GM23338 (cell line): Measurements from ENCODE around the gene PNPLA7. TPM values are rescaled to one million over a fixed set of nuclear protein-coding genes. Genes with fewer than 3 reads are reported as not detected.

ENCODE experiments used
- ATAC-seq: fragments of 200-7000 bp; cut with Tn5 transposase; 3 replicates; pipeline ENCODE4 v1.9.1; 2020
- DNase-seq: peaks from one replicate; pipeline ENCODE4 v3.0.0-alpha.2; 2015; ENCODE audit warnings: low spot score
- H2AFZ ChIP-seq: fragments of 200-600 bp; sonication (generic); 2 replicates; pipeline ENCODE4 v1.8.0; 2016; ENCODE audit warnings: antibody characterized with exemption, mild to moderate bottlenecking, moderate library complexity
- H3F3A ChIP-seq: fragments of 200-600 bp; sonication (generic); replicated peaks from 2 replicates; pipeline ENCODE4 v1.8.0; 2017; ENCODE audit warnings: antibody characterized with exemption, mixed run types, low read depth
- H3K27ac ChIP-seq: fragments of 200-600 bp; sonication (generic); 2 replicates; pipeline ENCODE4 v1.6.1; 2016; ENCODE audit warnings: low read depth
- H3K27me3 ChIP-seq: fragments of 200-600 bp; sonication (generic); 2 replicates; pipeline ENCODE4 v1.8.0; 2016; ENCODE audit warnings: mild to moderate bottlenecking, mixed run types, moderate library complexity; ENCODE audit not compliant: insufficient read depth
- H3K36me3 ChIP-seq: fragments of 200-600 bp; sonication (generic); 2 replicates; pipeline ENCODE4 v1.8.0; 2016; ENCODE audit warnings: mild to moderate bottlenecking; ENCODE audit not compliant: insufficient read depth
- H3K4me1 ChIP-seq: fragments of 200-600 bp; sonication (generic); 2 replicates; pipeline ENCODE4 v1.8.0; 2016; ENCODE audit warnings: mild to moderate bottlenecking, moderate library complexity; ENCODE audit not compliant: insufficient read depth
- H3K4me2 ChIP-seq: fragments of 200-600 bp; sonication (generic); 2 replicates; pipeline ENCODE4 v1.7.1; 2017; ENCODE audit warnings: mixed run types
- H3K4me3 ChIP-seq: fragments of 200-600 bp; sonication (generic); 2 replicates; pipeline ENCODE4 v1.6.1; 2016; ENCODE audit warnings: mixed run types
- H3K79me2 ChIP-seq: fragments of 200-600 bp; sonication (generic); replicated peaks from 2 replicates; pipeline ENCODE4 v1.8.0; 2017; ENCODE audit warnings: mild to moderate bottlenecking; ENCODE audit not compliant: insufficient read depth
- H3K9me2 ChIP-seq: fragments of 200-600 bp; sonication (generic); 2 replicates; pipeline ENCODE4 v1.8.0; 2017; ENCODE audit not compliant: insufficient read depth
- H4K20me1 ChIP-seq: fragments of 200-600 bp; sonication (generic); replicated peaks from 2 replicates; pipeline ENCODE4 v1.8.0; 2017; ENCODE audit warnings: mild to moderate bottlenecking; ENCODE audit not compliant: insufficient read depth
- H3K27ac Mint-ChIP-seq: 2 replicates; pipeline ENCODE4 v1.8.0; 2020; ENCODE audit warnings: inconsistent platforms, mild to moderate bottlenecking, moderate library complexity, mixed read lengths
- H3K27me3 Mint-ChIP-seq: 3 replicates; pipeline ENCODE4 v1.8.0; 2022; ENCODE audit warnings: low read depth, mild to moderate bottlenecking, moderate library complexity, mixed read lengths, inconsistent platforms; ENCODE audit not compliant: insufficient read depth, poor library complexity
- H3K36me3 Mint-ChIP-seq: 3 replicates; pipeline ENCODE4 v1.8.0; 2021; ENCODE audit warnings: low read depth, mild to moderate bottlenecking, inconsistent platforms, moderate library complexity, mixed read lengths
- H3K4me1 Mint-ChIP-seq: 3 replicates; pipeline ENCODE4 v1.8.0; 2020; ENCODE audit warnings: mild to moderate bottlenecking, inconsistent platforms, mixed read lengths
- H3K4me3 Mint-ChIP-seq: 3 replicates; pipeline ENCODE4 v1.8.0; 2021; ENCODE audit warnings: moderate library complexity, mild to moderate bottlenecking, inconsistent platforms, mixed read lengths
- H3K9me3 Mint-ChIP-seq: 3 replicates; pipeline ENCODE4 v1.8.0; 2020; ENCODE audit warnings: moderate library complexity, mild to moderate bottlenecking, inconsistent platforms, mixed read lengths
- CREB1 ChIP-seq: fragments of 250-450 bp; sonication (Bioruptor Pico); IDR thresholded peaks from 2 replicates; pipeline ENCODE4 v1.5.0; 2020; ENCODE audit warnings: low read depth, mild to moderate bottlenecking, moderate library complexity
- CTCF ChIP-seq, 2 experiments: fragments of 200-600 bp in 1 of 2; sonication (generic) in 1 of 2; conservative IDR thresholded peaks; 2 replicates each; pipeline versions ENCODE4 v1.5.1 to v1.6.1; 2016 to 2017; ENCODE audit warnings: antibody characterized with exemption in 2 of 2, low read depth in 2 of 2, mild to moderate bottlenecking in 2 of 2, moderate library complexity in 1 of 2
- ETS1 ChIP-seq: IDR thresholded peaks from 2 replicates; pipeline ENCODE4 v1.6.1; 2016; ENCODE audit warnings: antibody characterized with exemption
- EZH2 ChIP-seq: fragments of 200-600 bp; sonication (generic); IDR thresholded peaks from one replicate; pipeline ENCODE4 v1.8.0; 2017; ENCODE audit warnings: antibody characterized with exemption, mild to moderate bottlenecking, low read depth; ENCODE audit not compliant: unreplicated experiment
- EZH2phosphoT487 ChIP-seq: fragments of 200-600 bp; sonication (generic); IDR thresholded peaks from one replicate; pipeline ENCODE4 v1.8.1; 2018; ENCODE audit warnings: antibody characterized with exemption; ENCODE audit not compliant: unreplicated experiment
- JUNB ChIP-seq: IDR thresholded peaks from one replicate; pipeline ENCODE4 v1.6.1; 2016; ENCODE audit warnings: antibody characterized with exemption; ENCODE audit not compliant: unreplicated experiment
- NANOG ChIP-seq: IDR thresholded peaks from 2 replicates; pipeline ENCODE4 v1.6.1; 2016; ENCODE audit warnings: antibody characterized with exemption, borderline replicate concordance
- POLR2AphosphoS5 ChIP-seq: IDR thresholded peaks from 2 replicates; pipeline ENCODE4 v1.6.1; 2016; ENCODE audit warnings: antibody characterized with exemption, low read depth
- REST ChIP-seq: IDR thresholded peaks from one replicate; pipeline ENCODE4 v1.6.1; 2018; ENCODE audit warnings: antibody characterized with exemption; ENCODE audit not compliant: unreplicated experiment
- STAT1 ChIP-seq: IDR thresholded peaks from one replicate; pipeline ENCODE4 v1.6.1; 2016; ENCODE audit warnings: antibody characterized with exemption; ENCODE audit not compliant: unreplicated experiment
- ZNF114 ChIP-seq: fragments of 250-450 bp; sonication (Bioruptor Pico); IDR thresholded peaks from 2 replicates; pipeline ENCODE4 v1.5.0; 2020; ENCODE audit warnings: mild to moderate bottlenecking, moderate library complexity
- ZNF331 ChIP-seq: fragments of 250-450 bp; sonication (Bioruptor Pico); IDR thresholded peaks from 2 replicates; pipeline ENCODE4 v1.5.0; 2020; ENCODE audit warnings: low read depth, mild to moderate bottlenecking, moderate library complexity
- ZNF462 ChIP-seq: fragments of 250-450 bp; sonication (Bioruptor Pico); IDR thresholded peaks from 2 replicates; pipeline ENCODE4 v1.5.0; 2020; ENCODE audit warnings: mild to moderate bottlenecking, moderate library complexity
- polyA plus RNA-seq: library from polyadenylated mRNA; unstranded; fragments of >200 nt; fragmentation: Nextera tagmentation; extraction: Ambion mirVana; gene quantifications from 2 replicates; pipeline ENCODE4 v1.2.1, GENCODE V29; 2016
- total RNA-seq: library from RNA; depleted of rRNA; stranded (reverse); fragments of >200 nt; shearing (Covaris generic); gene quantifications from 2 replicates; pipeline ENCODE4 v1.2.3, GENCODE V29; 2014

Gene PNPLA7
- total and polyA plus RNA-seq, 2 experiments from 2014 or later, result 0.45 to 0.80 TPM

- H3K27me3 Mint-ChIP-seq, result peaks cover 10% of the 10 kb centered on the region
- H3K27ac Mint-ChIP-seq, result no peak overlapping the region
- H2AFZ ChIP-seq, result peak overlapping the region; percentile 85
Observed at GRCh38 chr9:137535120-137535428, 15.1 kb downstream of the PNPLA7 start.

More at GRCh38 chr9:137535120-137535428, 15.1 kb downstream of the PNPLA7 start:
- Mint-ChIP-seq H3K4me1 (no peaks in the 10 kb centered on the region; the same call in 2 of the 3 replicates), H3K36me3 (peaks cover 8% of the 10 kb centered on the region; the same call in 2 of the 3 replicates), H3K4me3 (no peak overlapping the region), H3K9me3 (peaks cover 22% of the 10 kb centered on the region)
- Histone ChIP-seq H3K9me2 (no peaks in the 10 kb centered on the region), H3K79me2 (no peaks in the 10 kb centered on the region), H4K20me1 (no peaks in the 10 kb centered on the region), H3K4me3 (no peak overlapping the region), H3K36me3 (no peaks in the 10 kb centered on the region; the same call in 1 of the 2 replicates), H3F3A (0 out of 2 replicates have a peak, but pooled peaks cover 5% of the 10 kb centered on the region), H3K4me1 (no peaks in the 10 kb centered on the region), H3K27ac (no peak overlapping the region), H3K4me2 (no peak overlapping the region), H3K27me3 (no peaks in the 10 kb centered on the region)
- DNase-seq, result no peak
- no peak for ATAC-seq
- no peak for TF ChIP-seq EZH2phosphoT487
- TF ChIP-seq ZNF462 (CRISPR knock-in tag), result no peak
- no peak for TF ChIP-seq CREB1
- no peak for TF ChIP-seq REST
- no peak for TF ChIP-seq NANOG
- no peak for TF ChIP-seq ETS1
- no peak for TF ChIP-seq EZH2
- TF ChIP-seq ZNF114 (CRISPR knock-in tag), result no peak
- TF ChIP-seq POLR2AphosphoS5, result no peak
- no peak for TF ChIP-seq ZNF331
- TF ChIP-seq CTCF (conservative IDR thresholded peaks at IDR 0.05; ENCODE audit: low read depth in 2 of 2), result no peak
- TF ChIP-seq STAT1, result no peak
- no peak for TF ChIP-seq JUNB
